GM18870 (cell line): ENCODE results near the gene ROBO1.

Experiments used
- ATAC-seq: cut with Tn5 transposase; IDR thresholded peaks from one replicate; pipeline ENCODE4 v1.9.1; 2021; ENCODE audit warnings: moderate library complexity; ENCODE audit not compliant: unreplicated experiment

The ROBO1 gene

DNA sequence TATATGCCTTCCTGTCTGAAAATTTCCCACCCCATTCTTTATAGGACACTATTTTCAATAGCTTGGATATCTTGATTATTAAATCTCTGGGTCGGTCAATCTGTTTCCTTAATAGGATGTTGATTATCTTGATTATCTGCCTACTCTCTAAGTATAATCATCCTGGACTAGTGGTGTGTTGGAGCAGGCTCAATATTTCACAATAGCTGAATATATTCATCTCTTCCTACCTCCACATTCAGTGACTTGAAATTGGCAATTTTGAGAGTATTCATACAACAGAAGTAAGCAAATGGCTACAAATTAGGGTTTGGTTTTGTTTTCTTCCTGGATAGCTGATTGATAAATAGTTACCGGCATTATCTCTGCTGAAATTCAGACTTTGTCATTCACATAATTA is 1162.6 kb downstream of the ROBO1 start:
- ATAC-seq: no peak

DNA sequence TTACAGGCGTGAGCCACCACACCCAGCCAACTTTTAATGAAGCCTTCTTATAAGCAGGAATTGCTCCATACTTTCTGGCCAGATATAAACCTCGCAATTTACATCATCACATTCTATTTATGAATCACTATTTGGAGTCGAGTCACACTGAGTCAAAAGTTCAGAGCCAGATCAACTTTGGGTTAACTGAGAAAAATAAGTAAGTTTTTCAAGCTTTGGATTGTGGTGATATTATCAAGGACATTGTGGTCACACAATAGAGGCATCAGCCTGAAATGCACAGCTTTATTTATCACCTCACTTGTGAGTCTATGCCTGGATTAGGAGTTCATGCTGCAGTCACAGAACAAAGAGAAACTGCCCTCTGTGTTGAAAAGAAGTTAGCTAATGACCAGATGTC is 1163.5 kb downstream of the ROBO1 start:
- no peak for ATAC-seq

- no peak for ATAC-seq
These were observed 1166.5 kb downstream of the ROBO1 start for GRCh38 chr3:78601249-78601648.

DNA sequence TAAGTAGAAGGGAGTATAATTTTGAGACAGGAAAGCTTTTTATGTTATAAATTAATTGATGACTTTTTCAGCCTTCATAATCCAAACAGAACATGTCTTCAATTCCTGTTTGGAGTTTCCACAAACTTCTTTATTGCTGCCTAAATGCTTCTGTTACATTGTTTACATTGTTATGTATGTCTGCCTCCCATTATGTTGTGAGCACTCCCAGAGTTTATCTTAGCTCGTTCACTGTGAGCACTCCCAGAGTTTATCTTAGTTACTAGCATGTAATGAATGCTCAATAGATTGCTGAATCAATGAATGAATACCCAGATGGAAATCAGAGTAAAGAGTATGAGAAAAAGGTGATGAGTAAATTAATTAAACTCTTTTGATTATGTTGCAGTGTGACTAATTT is 1178.0 kb downstream of the ROBO1 start:
- no peak for ATAC-seq

GRCh38 chr3:78588906-78589621 is 1178.7 kb downstream of the ROBO1 start:
- ATAC-seq: no peak

- no peak for ATAC-seq
These were observed 1187.1 kb downstream of the ROBO1 start for GRCh38 chr3:78580681-78581080.

- ATAC-seq: no peak
These were observed 1196.3 kb downstream of the ROBO1 start for GRCh38 chr3:78571486-78571885.

DNA sequence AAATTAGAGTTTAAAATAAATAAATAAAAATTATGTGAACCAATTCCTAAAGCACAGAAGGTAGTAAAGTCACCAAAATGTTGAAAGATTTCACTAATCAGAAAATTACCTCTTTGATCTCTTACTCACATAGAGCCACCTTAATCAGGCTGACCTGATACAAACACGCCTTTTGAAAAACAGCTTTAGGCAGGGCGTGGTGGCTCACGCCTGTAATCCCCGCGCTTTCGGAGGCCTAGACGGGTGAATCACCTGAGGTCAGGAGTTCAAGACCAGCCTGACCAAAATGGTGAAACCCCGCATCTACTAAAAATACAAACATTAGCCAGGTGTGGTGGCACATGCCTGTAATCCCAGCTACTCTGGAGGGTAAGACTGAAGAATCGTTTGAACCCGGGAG is 1197.3 kb downstream of the ROBO1 start:
- no peak for ATAC-seq

DNA sequence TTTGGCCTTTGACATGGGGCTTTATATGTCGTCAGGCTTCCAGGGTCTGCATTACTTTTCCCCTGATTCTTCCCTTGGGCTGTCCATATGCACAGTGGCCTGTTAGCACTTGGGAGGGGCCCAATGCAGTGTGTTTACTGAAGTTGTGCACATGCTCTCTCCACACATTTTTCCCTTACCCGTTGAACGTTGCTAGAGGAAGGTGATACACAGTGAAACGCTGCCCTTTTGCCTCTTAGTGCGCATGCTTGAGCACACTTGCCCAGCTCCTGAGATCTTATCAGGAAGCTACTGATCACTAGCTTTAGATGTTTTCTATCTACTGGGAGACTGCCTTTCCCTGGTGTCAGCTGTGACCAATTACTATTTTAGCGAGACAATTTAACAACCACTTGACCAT is 1198.0 kb downstream of the ROBO1 start:
- no peak for ATAC-seq

- ATAC-seq: no peak
These were observed 1202.1 kb downstream of the ROBO1 start for GRCh38 chr3:78565712-78566111.

GRCh38 chr3:78562328-78562727 is 1205.5 kb downstream of the ROBO1 start:
- ATAC-seq: no peak
